ENCODE measurements around the gene OR51G1. TPM values are rescaled to one million over a fixed set of nuclear protein-coding genes. Genes with fewer than 3 reads are reported as not detected.

Gene OR51G1
- total RNA-seq, 4 donors from 2014 or later, result not detected

- intact Hi-C loops (cut with DNase I; ENCODE audit: low total_unique reads) (no loop called here), in situ Hi-C loops (cut with MboI; ENCODE audit: low pct_ligation_motif_present in 1 of 4, low pct_unique_long_range_greater_than_20kb in 1 of 4, low sequenced_read_pairs in 3 of 4) (no loop called here)
Observed at GRCh38 chr11:4886186-4886585, 38.0 kb downstream of the OR51G1 start.

GRCh38 chr11:4884361-4884760 is 39.8 kb downstream of the OR51G1 start:
- no peak overlapping the region for H3K27ac ChIP-seq
- H3K4me3 ChIP-seq, result no peak overlapping the region
- intact Hi-C loops (cut with DNase I; ENCODE audit: low total_unique reads), result no loop called here
- 77 to 87% methylated on average over 3 of the region's 3 CpGs for WGBS, 2 donors (ENCODE audit: low coverage in 1 of 2)
- no peaks in the 10 kb centered on the region for H3K36me3 ChIP-seq
- no peak for TF ChIP-seq POLR2A (IDR thresholded peaks at IDR 0.05)
- TF ChIP-seq EP300 (IDR thresholded peaks at IDR 0.05; ENCODE audit: low read depth), result no peak
- TF ChIP-seq, protein P1, sequence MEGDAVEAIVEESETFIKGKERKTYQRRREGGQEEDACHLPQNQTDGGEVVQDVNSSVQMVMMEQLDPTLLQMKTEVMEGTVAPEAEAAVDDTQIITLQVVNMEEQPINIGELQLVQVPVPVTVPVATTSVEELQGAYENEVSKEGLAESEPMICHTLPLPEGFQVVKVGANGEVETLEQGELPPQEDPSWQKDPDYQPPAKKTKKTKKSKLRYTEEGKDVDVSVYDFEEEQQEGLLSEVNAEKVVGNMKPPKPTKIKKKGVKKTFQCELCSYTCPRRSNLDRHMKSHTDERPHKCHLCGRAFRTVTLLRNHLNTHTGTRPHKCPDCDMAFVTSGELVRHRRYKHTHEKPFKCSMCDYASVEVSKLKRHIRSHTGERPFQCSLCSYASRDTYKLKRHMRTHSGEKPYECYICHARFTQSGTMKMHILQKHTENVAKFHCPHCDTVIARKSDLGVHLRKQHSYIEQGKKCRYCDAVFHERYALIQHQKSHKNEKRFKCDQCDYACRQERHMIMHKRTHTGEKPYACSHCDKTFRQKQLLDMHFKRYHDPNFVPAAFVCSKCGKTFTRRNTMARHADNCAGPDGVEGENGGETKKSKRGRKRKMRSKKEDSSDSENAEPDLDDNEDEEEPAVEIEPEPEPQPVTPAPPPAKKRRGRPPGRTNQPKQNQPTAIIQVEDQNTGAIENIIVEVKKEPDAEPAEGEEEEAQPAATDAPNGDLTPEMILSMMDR (IDR thresholded peaks at IDR 0.05), result no peak
- no peak for TF ChIP-seq POLR2AphosphoS5 (IDR thresholded peaks at IDR 0.05)
- H3K27me3 ChIP-seq, result no peaks in the 10 kb centered on the region
- H3K9me3 ChIP-seq, result no peaks in the 10 kb centered on the region
- H3K4me1 ChIP-seq, result no peaks in the 10 kb centered on the region
- DNase-seq, result no peak
- in situ Hi-C loops (cut with MboI; ENCODE audit: low pct_ligation_motif_present in 1 of 4, low pct_unique_long_range_greater_than_20kb in 1 of 4, low sequenced_read_pairs in 3 of 4), result no loop called here

More at GRCh38 chr11:4886186-4886585, 38.0 kb downstream of the OR51G1 start:
- TF ChIP-seq, protein P1 (IDR thresholded peaks at IDR 0.05), result no peak
- no peak for TF ChIP-seq POLR2AphosphoS5 (IDR thresholded peaks at IDR 0.05)
- TF ChIP-seq POLR2A (IDR thresholded peaks at IDR 0.05), result no peak
- no peak for TF ChIP-seq EP300 (IDR thresholded peaks at IDR 0.05; ENCODE audit: low read depth)
- H3K4me1 ChIP-seq, result no peaks in the 10 kb centered on the region
- no peaks in the 10 kb centered on the region for H3K27me3 ChIP-seq
- H3K36me3 ChIP-seq, result no peaks in the 10 kb centered on the region
- no peak for DNase-seq
- H3K27ac ChIP-seq, result no peak overlapping the region
- H3K4me3 ChIP-seq, result no peak overlapping the region
- H3K9me3 ChIP-seq, result no peaks in the 10 kb centered on the region
- 20% methylated on average over 3 of the region's 3 CpGs; no CpG with 5 or more reads in 1 of the 2 donors for WGBS, 2 donors (ENCODE audit: low coverage in 1 of 2)

DNA sequence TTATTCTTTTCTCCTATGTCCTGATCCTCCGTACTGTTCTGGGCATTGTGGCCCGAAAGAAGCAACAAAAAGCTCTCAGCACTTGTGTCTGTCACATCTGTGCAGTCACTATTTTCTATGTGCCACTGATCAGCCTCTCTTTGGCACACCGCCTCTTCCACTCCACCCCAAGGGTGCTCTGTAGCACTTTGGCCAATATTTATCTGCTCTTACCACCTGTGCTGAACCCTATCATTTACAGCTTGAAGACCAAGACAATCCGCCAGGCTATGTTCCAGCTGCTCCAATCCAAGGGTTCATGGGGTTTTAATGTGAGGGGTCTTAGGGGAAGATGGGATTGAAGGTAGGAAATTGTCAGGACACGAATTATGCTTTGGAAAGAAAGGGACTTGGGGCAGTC is 41.6 kb downstream of the OR51G1 start:
- Histone ChIP-seq H3K4me3 (no peak overlapping the region), H3K27me3 (no peaks in the 10 kb centered on the region), H3K9me3 (no peaks in the 10 kb centered on the region), H3K4me1 (no peaks in the 10 kb centered on the region), H3K27ac (no peak overlapping the region), H3K36me3 (no peaks in the 10 kb centered on the region)
- 86 to 93% methylated on average over 3 to 5 of the region's 5 CpGs for whole genome bisulfite sequencing, 2 donors (ENCODE audit: low coverage in 1 of 2)
- intact Hi-C loops (cut with DNase I; ENCODE audit: low total_unique reads), result no loop called here
- TF ChIP-seq POLR2AphosphoS5 (IDR thresholded peaks at IDR 0.05), result no peak
- TF ChIP-seq, protein P1 (IDR thresholded peaks at IDR 0.05), result no peak
- no peak for TF ChIP-seq EP300 (IDR thresholded peaks at IDR 0.05; ENCODE audit: low read depth)
- TF ChIP-seq POLR2A (IDR thresholded peaks at IDR 0.05), result no peak
- in situ Hi-C loops (cut with MboI; ENCODE audit: low pct_ligation_motif_present in 1 of 4, low pct_unique_long_range_greater_than_20kb in 1 of 4, low sequenced_read_pairs in 3 of 4), result no loop called here
- DNase-seq, result no peak

- Histone ChIP-seq H3K4me3 (no peak within 1 kb of the TSS), H3K36me3 (no peaks in the 10 kb centered on the region), H3K27ac (no peak within 1 kb of the TSS), H3K9me3 (no peaks in the 10 kb centered on the region), H3K27me3 (no peaks in the 10 kb centered on the region), H3K4me1 (no peaks in the 10 kb centered on the region)
- WGBS, 2 donors (ENCODE audit: low coverage in 1 of 2), result 74 to 84% methylated on average over 5 to 8 of the region's 8 CpGs
- no peak for TF ChIP-seq POLR2AphosphoS5 (IDR thresholded peaks at IDR 0.05)
- TF ChIP-seq EP300 (IDR thresholded peaks at IDR 0.05; ENCODE audit: low read depth), result no peak
- no peak for TF ChIP-seq POLR2A (IDR thresholded peaks at IDR 0.05)
- TF ChIP-seq, protein P1 (IDR thresholded peaks at IDR 0.05), result no peak
- in situ Hi-C loops (cut with MboI; ENCODE audit: low pct_ligation_motif_present in 1 of 4, low pct_unique_long_range_greater_than_20kb in 1 of 4, low sequenced_read_pairs in 3 of 4) (no loop called here), intact Hi-C loops (cut with DNase I; ENCODE audit: low total_unique reads) (no loop called here)
- no peak for DNase-seq
Observed at GRCh38 chr11:4881860-4882500, 42.2 kb downstream of the OR51G1 start, which contains the start of gene OR51T1. Gene OR51T1 (plus strand): TSS chr11:4881900. CDS start chr11:4881900, 0 bp downstream.
